Esophagus (tissue), 2 donors: Measurements from ENCODE around the gene ADCY1. TPM values are rescaled to one million over a fixed set of nuclear protein-coding genes. Genes with fewer than 3 reads are reported as not detected.
A peak's percentile ranks its signal among the peaks of the same experiment; 100 is the strongest.

ENCODE experiments used
- H3K27ac ChIP-seq, 2 donors: one replicate each; pipeline ENCODE4 v1.5.1; 2013; ENCODE audit warnings: low read depth in 2 of 2, mild to moderate bottlenecking in 2 of 2, inconsistent platforms in 1 of 2, low read length in 1 of 2, moderate library complexity in 1 of 2
- H3K27me3 ChIP-seq, 2 donors: one replicate each; pipeline ENCODE4 v1.6.1; 2013; ENCODE audit warnings: low read length in 2 of 2, control low read depth in 1 of 2, mild to moderate bottlenecking in 1 of 2; ENCODE audit not compliant: insufficient read depth in 2 of 2, control insufficient read depth in 1 of 2
- H3K36me3 ChIP-seq, 2 donors: one replicate each; pipeline ENCODE4 v1.6.1; 2013; ENCODE audit warnings: low read length in 1 of 2; ENCODE audit not compliant: control insufficient read depth in 2 of 2, insufficient read depth in 2 of 2
- H3K4me1 ChIP-seq, 2 donors: one replicate each; pipeline ENCODE4 v1.6.1; 2013; ENCODE audit warnings: low read length in 1 of 2; ENCODE audit not compliant: control insufficient read depth in 2 of 2, insufficient read depth in 2 of 2
- H3K4me3 ChIP-seq, 2 donors: one replicate each; pipeline ENCODE4 v1.5.1; 2013; ENCODE audit warnings: low read length in 2 of 2, mild to moderate bottlenecking in 2 of 2, low read depth in 1 of 2, moderate library complexity in 1 of 2
- H3K9me3 ChIP-seq, 2 donors: one replicate each; pipeline ENCODE4 v1.6.1; 2013; ENCODE audit warnings: mild to moderate bottlenecking in 2 of 2, low read depth in 1 of 2, low read length in 1 of 2, moderate library complexity in 1 of 2; ENCODE audit not compliant: control insufficient read depth in 2 of 2, insufficient read depth in 1 of 2
- WGBS, 2 donors: extraction: QIAGEN DNeasy Blood & Tissue Kit; methylation state at CpG; one replicate each; pipeline ENCODE4 v1.1.7; 2013; 5-methylcytosine and 5-hydroxymethylcytosine counted together
- polyA plus RNA-seq, 2 donors: library from polyadenylated mRNA; stranded (reverse); fragments of 200-250 nt; gene quantifications; one replicate each; pipeline ENCODE4 v1.2.3, GENCODE V29; 2013
- donor health status: healthy with polysubstance abuse.
- donor health status: Bipolar disorder and iron deficiency.

Gene ADCY1
- polyA plus RNA-seq, 2 donors, result 0.12 to 0.18 TPM

DNA sequence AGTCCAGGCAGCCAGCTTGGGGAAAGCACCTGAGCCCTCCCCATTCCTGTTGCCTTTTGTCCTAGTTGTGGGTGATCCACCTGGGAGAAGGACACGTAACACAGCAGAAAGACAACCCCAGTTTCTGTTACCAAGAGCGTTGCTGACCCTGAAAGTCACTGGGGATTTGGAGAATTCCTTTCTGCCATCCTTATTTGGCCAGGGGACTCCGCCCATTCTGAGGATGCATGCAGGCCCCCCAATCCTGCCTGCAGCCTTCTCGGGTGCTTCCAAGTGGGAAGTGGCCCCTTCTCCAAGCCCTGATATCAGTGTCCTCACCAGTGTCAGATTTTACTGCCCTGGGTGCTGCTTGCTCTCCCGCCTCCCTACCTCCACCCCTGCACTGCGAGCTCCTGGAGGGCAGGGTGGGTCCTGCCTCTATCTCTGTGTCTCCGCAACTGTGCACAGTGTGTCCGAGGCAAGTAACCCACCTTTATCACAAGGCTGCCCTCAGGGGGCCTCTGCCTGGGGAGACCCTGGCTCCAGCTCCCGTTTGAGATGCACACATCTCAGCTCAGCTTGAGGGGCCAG is 9.2 kb upstream of the ADCY1 start:
- Histone ChIP-seq H3K9me3 (peaks cover 0 to 1% of the 10 kb centered on the region in 2 donors), H3K27me3 (no peaks in the 10 kb centered on the region), H3K4me3 (no peak overlapping the region), H3K4me1 (peaks cover 0 to 6% of the 10 kb centered on the region in 2 donors), H3K27ac (no peak overlapping the region), H3K36me3 (no peaks in the 10 kb centered on the region)
- 62 to 73% methylated on average over 9 of the region's 9 CpGs for WGBS, 2 donors

DNA sequence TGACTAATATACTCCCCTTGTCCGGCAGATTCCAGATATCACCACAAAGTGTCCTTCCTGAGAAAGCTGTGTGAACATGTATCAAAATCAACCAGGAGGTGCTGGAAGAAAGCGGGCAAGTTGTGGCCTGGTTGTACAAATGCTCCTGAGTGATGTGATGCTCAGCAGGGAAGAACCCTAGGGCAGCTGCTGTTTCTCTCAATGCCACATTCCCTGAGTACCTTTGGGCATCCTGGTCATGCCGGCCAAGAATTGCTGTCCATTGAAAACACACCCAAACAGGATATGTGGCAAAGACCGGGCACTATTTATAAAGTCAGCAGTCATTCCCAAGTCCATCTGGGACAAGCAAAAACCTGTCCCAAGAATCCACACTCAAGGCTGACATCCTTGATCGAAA is 7.8 kb upstream of the ADCY1 start:
- no peaks in the 10 kb centered on the region for H3K27me3 ChIP-seq
- no peaks in the 10 kb centered on the region for H3K36me3 ChIP-seq
- no peak overlapping the region for H3K4me3 ChIP-seq
- H3K9me3 ChIP-seq, result no peaks in the 10 kb centered on the region
- H3K27ac ChIP-seq, result no peak overlapping the region
- H3K4me1 ChIP-seq, result peaks cover 0 to 6% of the 10 kb centered on the region in 2 donors
- WGBS, 2 donors, result 76 to 81% methylated on average over 5 of the region's 5 CpGs

DNA sequence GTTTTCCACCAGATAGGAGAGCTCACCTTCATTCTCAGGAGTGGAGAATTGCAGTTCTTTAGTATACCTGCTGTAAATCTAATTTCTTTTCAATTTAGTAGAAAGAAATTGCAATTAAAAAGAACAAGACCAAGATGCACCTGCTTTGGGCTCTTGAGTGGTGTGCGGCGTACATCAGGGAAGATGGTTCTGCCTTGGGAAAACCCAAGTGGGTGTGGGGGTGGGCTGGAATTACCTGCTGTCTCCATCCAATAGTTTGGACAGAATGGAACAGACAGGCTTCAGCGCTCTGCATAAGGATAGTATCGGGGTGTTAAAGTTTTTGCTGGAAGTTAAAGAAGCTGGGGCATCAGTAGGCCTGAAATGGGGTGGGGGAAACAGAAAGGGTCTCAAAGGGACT is 7.2 kb upstream of the ADCY1 start:
- 97 to 98% methylated on average over 4 of the region's 4 CpGs for WGBS, 2 donors
- Histone ChIP-seq H3K4me3 (no peak overlapping the region), H3K9me3 (no peaks in the 10 kb centered on the region), H3K36me3 (no peaks in the 10 kb centered on the region), H3K4me1 (peaks cover 0 to 6% of the 10 kb centered on the region in 2 donors), H3K27me3 (no peaks in the 10 kb centered on the region), H3K27ac (no peak overlapping the region)

DNA sequence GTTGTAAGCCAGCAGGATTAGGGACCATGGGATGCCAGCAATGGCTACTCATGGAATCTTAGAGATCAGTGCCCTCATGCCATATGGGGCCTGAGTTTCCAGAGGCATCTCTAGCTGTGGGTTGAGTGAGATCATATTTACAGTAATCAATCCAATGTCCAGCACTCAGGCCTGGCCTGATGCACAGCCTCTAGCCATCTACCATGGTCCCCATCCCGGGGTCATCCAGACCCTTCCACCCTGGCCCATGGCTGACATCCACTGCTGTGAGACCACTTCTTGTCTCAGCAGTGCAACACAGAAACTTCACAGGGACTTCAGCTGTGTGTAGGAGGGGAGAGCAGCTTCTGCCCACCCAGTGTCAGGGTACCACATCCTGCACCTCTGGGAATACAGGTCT is 6.5 kb upstream of the ADCY1 start:
- Histone ChIP-seq H3K27me3 (no peaks in the 10 kb centered on the region), H3K27ac (no peak overlapping the region), H3K9me3 (no peaks in the 10 kb centered on the region), H3K4me3 (no peak overlapping the region), H3K4me1 (peaks cover 0 to 6% of the 10 kb centered on the region in 2 donors), H3K36me3 (no peaks in the 10 kb centered on the region)
- WGBS, 2 donors, result 79 to 86% methylated on average over 1 of the region's 1 CpG

DNA sequence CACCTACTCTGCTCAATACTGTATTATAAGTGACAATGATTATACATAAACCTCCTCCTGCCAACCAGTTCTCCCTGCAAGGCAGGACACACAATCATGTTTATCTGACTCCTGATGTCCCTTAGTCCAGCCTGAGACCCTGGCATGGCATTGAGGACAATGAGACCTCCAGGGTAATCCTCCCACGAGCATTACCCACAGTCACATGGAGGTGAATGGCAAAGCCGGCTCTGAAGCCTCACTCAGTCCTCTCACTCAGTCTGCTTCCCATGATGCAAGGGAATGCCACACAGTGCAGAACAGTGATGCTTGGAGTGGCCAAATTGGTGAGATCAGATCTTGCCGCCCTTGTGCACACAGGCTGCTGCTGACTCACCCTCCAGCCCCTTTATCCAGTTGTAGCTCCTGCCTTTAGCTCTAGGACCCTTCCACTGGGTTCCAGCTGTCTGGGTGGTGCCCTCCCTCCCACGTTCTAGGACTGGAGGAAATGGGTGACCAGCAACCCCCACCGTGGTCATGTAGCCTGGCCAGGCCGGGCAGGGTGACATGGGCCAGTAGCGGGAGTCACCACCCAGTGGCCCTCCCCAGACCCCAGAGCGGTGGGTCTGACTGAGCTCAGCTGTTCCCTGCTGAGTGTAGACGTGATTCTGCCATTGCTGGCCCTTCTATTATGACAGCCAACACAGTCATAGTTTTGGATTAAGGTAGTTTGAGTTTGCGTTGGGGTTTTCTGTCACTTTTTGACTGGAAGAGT is 5.5 kb upstream of the ADCY1 start:
- Histone ChIP-seq H3K36me3 (no peaks in the 10 kb centered on the region), H3K27me3 (no peaks in the 10 kb centered on the region), H3K4me1 (peaks cover 0 to 6% of the 10 kb centered on the region in 2 donors), H3K9me3 (no peaks in the 10 kb centered on the region), H3K27ac (no peak overlapping the region), H3K4me3 (no peak overlapping the region)
- 80 to 82% methylated on average over 10 of the region's 10 CpGs for WGBS, 2 donors

DNA sequence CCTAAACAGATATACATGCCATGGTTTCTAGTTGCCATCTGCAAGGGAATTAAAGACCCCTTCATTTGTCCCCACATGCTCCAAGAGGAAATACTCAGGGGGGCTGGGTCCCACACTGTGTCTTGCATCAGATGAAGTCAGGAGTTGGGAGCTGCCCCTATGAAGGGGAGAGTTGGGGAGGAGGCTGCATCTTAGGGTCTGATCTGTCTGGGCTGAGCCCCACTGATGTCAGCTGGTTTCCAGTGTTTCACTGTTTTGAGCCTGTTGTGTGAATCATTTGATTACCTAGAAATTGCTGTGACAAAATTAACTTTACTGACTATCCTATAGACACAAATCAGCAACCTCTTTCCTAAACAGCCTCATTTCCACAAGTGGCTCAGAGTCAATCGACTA is 4.9 kb upstream of the ADCY1 start:
- H3K9me3 ChIP-seq, result no peaks in the 10 kb centered on the region
- no peak overlapping the region for H3K27ac ChIP-seq
- H3K4me1 ChIP-seq, result peaks cover 0 to 2% of the 10 kb centered on the region in 2 donors
- WGBS, 2 donors, result 85 to 88% methylated on average over 1 of the region's 1 CpG
- no peaks in the 10 kb centered on the region for H3K27me3 ChIP-seq
- no peaks in the 10 kb centered on the region for H3K36me3 ChIP-seq
- H3K4me3 ChIP-seq, result no peak overlapping the region

DNA sequence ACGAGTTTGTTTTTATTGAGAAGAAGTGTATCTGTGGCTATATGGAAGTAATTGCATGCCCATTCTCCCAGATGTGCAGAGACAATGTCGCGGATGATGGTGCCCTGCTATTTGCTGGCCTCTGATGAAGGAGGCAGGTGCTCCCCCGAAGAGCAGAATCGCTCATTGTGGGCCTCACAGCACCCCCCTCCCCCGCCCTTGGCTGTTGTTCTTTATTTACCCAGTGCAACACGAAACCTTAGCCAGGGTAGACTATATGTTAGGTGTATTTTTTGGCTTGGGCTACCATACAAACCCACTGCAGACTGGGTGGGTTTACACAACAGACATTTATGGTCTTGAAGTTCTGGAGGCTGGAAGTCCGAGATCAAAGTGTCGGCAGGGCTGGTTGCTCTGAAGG is 3.4 kb upstream of the ADCY1 start:
- Histone ChIP-seq H3K4me3 (no peak overlapping the region), H3K9me3 (no peaks in the 10 kb centered on the region), H3K36me3 (no peaks in the 10 kb centered on the region), H3K4me1 (peaks cover 4 to 9% of the 10 kb centered on the region in 2 donors), H3K27ac (no peak overlapping the region), H3K27me3 (no peaks in the 10 kb centered on the region)
- WGBS, 2 donors, result 81 to 86% methylated on average over 9 of the region's 9 CpGs

DNA sequence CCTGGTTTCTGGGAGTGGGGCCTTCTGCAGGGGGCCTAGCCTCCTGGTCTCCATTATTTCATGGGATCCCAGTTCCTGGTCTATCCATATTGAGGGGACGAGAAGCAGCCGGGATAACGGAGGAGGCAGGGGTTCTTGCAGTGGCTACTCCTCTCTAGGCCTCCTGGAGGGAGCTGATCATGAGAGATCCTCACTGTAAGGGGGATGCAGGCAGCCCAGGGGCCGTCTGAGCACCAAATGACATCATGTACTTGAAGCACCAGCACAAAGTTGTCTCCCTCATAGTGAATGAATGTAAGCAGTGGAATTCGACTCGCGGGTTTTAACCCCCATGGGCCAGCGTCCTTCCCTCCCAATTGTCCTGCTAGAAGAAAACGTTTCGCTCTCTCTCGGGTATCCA is 964 bp upstream of the ADCY1 start:
- Histone ChIP-seq H3K27ac (no peak overlapping the region), H3K27me3 (peaks cover 0 to 3% of the 10 kb centered on the region in 2 donors), H3K4me1 (peaks cover 4 to 9% of the 10 kb centered on the region in 2 donors), H3K4me3 (no peak overlapping the region), H3K9me3 (no peaks in the 10 kb centered on the region), H3K36me3 (no peaks in the 10 kb centered on the region)
- WGBS, 2 donors, result 55 to 63% methylated on average over 11 of the region's 11 CpGs

DNA sequence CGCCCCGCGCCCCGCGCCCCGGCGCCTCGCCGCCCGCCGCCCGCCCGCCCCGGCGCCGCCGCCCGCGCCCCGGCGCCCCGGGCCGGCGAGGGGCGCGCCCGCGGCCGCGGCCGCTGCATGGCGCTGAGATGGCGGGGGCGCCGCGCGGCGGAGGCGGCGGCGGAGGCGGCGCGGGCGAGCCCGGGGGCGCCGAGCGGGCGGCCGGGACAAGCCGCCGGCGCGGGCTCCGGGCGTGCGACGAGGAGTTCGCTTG is 174 bp downstream of the ADCY1 start:
- Histone ChIP-seq H3K4me1 (peaks cover 4 to 9% of the 10 kb centered on the region in 2 donors), H3K27me3 (peaks cover 0 to 3% of the 10 kb centered on the region in 2 donors), H3K9me3 (no peaks in the 10 kb centered on the region), H3K4me3 (peak overlapping the region; percentile 48 to 55), H3K27ac (no peak overlapping the region), H3K36me3 (no peaks in the 10 kb centered on the region)
- WGBS, 2 donors, result 0 to 1% methylated on average over 8 to 60 of the region's 60 CpGs
